Osteocyte (in vitro differentiated cells): Measurements from ENCODE around the gene HSPA4. TPM values are rescaled to one million over a fixed set of nuclear protein-coding genes. Genes with fewer than 3 reads are reported as not detected.

Experiments
- DNase-seq: peaks from one replicate; pipeline ENCODE4 v3.0.0; 2021; ENCODE audit warnings: mixed read lengths; ENCODE audit not compliant: unreplicated experiment; ENCODE audit errors: extremely low spot score
- H3K27ac Mint-ChIP-seq: one replicate; pipeline ENCODE4 v1.8.0; 2021; ENCODE audit warnings: mild to moderate bottlenecking, mixed read lengths; ENCODE audit not compliant: unreplicated experiment
- H3K27me3 Mint-ChIP-seq: one replicate; pipeline ENCODE4 v1.8.0; 2021; ENCODE audit warnings: mixed read lengths; ENCODE audit not compliant: unreplicated experiment
- H3K36me3 Mint-ChIP-seq: one replicate; pipeline ENCODE4 v1.8.0; 2021; ENCODE audit warnings: mixed read lengths; ENCODE audit not compliant: unreplicated experiment
- H3K4me1 Mint-ChIP-seq: one replicate; pipeline ENCODE4 v1.8.0; 2021; ENCODE audit warnings: mixed read lengths; ENCODE audit not compliant: unreplicated experiment
- H3K4me3 Mint-ChIP-seq: one replicate; pipeline ENCODE4 v1.8.0; 2021; ENCODE audit warnings: mild to moderate bottlenecking, moderate library complexity, mixed read lengths; ENCODE audit not compliant: unreplicated experiment
- H3K9me3 Mint-ChIP-seq: one replicate; pipeline ENCODE4 v1.8.0; 2021; ENCODE audit warnings: mixed read lengths; ENCODE audit not compliant: unreplicated experiment
- CTCF ChIP-seq: fragments of 200-600 bp; sonication (generic); IDR thresholded peaks from 2 replicates; pipeline ENCODE4 v1.5.0; 2021; ENCODE audit warnings: antibody characterized with exemption, mild to moderate bottlenecking, moderate library complexity
- total RNA-seq: library from RNA; stranded (reverse); gene quantifications from 2 replicates; pipeline ENCODE4 v1.2.1, GENCODE V29; 2021

The HSPA4 gene
- total RNA-seq, 1 donor from 2014 or later: 94.9 TPM

GRCh38 chr5:133147411-133147810 lies 95.6 kb downstream of the HSPA4 start:
- Mint-ChIP-seq H3K36me3 (no peaks in the 10 kb centered on the region), H3K4me3 (no peak overlapping the region), H3K9me3 (no peaks in the 10 kb centered on the region), H3K27me3 (peaks cover 7% of the 10 kb centered on the region), H3K4me1 (no peaks in the 10 kb centered on the region), H3K27ac (no peak overlapping the region)
- no peak for TF ChIP-seq CTCF
- DNase-seq: peak; percentile 74

GRCh38 chr5:133147815-133148567 lies 96.2 kb downstream of the HSPA4 start:
- H3K4me3 Mint-ChIP-seq: no peak overlapping the region
- DNase-seq: peak; percentile 70
- no peak for TF ChIP-seq CTCF
- no peak overlapping the region for H3K27ac Mint-ChIP-seq
- H3K9me3 Mint-ChIP-seq: no peaks in the 10 kb centered on the region
- H3K36me3 Mint-ChIP-seq: no peaks in the 10 kb centered on the region
- H3K4me1 Mint-ChIP-seq: no peaks in the 10 kb centered on the region
- H3K27me3 Mint-ChIP-seq: peaks cover 7% of the 10 kb centered on the region

- peaks cover 8% of the 10 kb centered on the region for H3K27me3 Mint-ChIP-seq
- peak; percentile 76 for DNase-seq
- TF ChIP-seq CTCF: no peak
- no peaks in the 10 kb centered on the region for H3K9me3 Mint-ChIP-seq
- H3K4me1 Mint-ChIP-seq: no peaks in the 10 kb centered on the region
- H3K36me3 Mint-ChIP-seq: no peaks in the 10 kb centered on the region
- H3K27ac Mint-ChIP-seq: no peak overlapping the region
- no peak overlapping the region for H3K4me3 Mint-ChIP-seq
Measured at GRCh38 chr5:133149345-133149744, 97.5 kb downstream of the HSPA4 start.

- H3K36me3 Mint-ChIP-seq: no peaks in the 10 kb centered on the region
- no peak for TF ChIP-seq CTCF
- no peaks in the 10 kb centered on the region for H3K9me3 Mint-ChIP-seq
- H3K4me1 Mint-ChIP-seq: no peaks in the 10 kb centered on the region
- peaks cover 14% of the 10 kb centered on the region for H3K27me3 Mint-ChIP-seq
- DNase-seq: peak; percentile 62
- no peak overlapping the region for H3K27ac Mint-ChIP-seq
- no peak overlapping the region for H3K4me3 Mint-ChIP-seq
Measured at GRCh38 chr5:133150909-133151544, 99.2 kb downstream of the HSPA4 start.

- no peak overlapping the region for H3K27ac Mint-ChIP-seq
- no peak overlapping the region for H3K4me3 Mint-ChIP-seq
- H3K4me1 Mint-ChIP-seq: no peaks in the 10 kb centered on the region
- DNase-seq: peak; percentile 68
- H3K27me3 Mint-ChIP-seq: peaks cover 23% of the 10 kb centered on the region
- no peak for TF ChIP-seq CTCF
- H3K9me3 Mint-ChIP-seq: no peaks in the 10 kb centered on the region
- no peaks in the 10 kb centered on the region for H3K36me3 Mint-ChIP-seq
Measured at GRCh38 chr5:133154274-133155075, 102.7 kb downstream of the HSPA4 start.
